H1 (cell line): ENCODE results near the gene HSPA4.

Source experiments
- ATF3 ChIP-seq: IDR thresholded peaks from 2 replicates; pipeline ENCODE4 v1.6.1; 2011; ENCODE audit warnings: low read depth, mild to moderate bottlenecking, low read length; ENCODE audit not compliant: insufficient read depth
- BRCA1 ChIP-seq: IDR thresholded peaks from 2 replicates; pipeline ENCODE4 v1.6.1; 2012; ENCODE audit warnings: low read depth, low read length, improper control_type of control experiment
- EGR1 ChIP-seq: IDR thresholded peaks from 2 replicates; pipeline ENCODE4 v1.6.1; 2011; ENCODE audit warnings: low read depth, low read length, borderline replicate concordance
- EZH2 ChIP-seq: fragments of 200-600 bp; sonication (generic); IDR thresholded peaks from 2 replicates; pipeline ENCODE4 v1.7.1; 2012; ENCODE audit warnings: low read depth, mild to moderate bottlenecking, moderate library complexity, low read length, inconsistent platforms; ENCODE audit not compliant: severe bottlenecking
- MAX ChIP-seq: IDR thresholded peaks from 2 replicates; pipeline ENCODE4 v1.6.1; 2012; ENCODE audit warnings: inconsistent platforms
- POLR2A ChIP-seq, 2 experiments: IDR thresholded peaks; 1 replicate in 1 of 2; 2 replicates in 1 of 2; pipeline ENCODE4 v1.6.1; 2011; ENCODE audit warnings: low read depth in 2 of 2, low read length in 2 of 2, mild to moderate bottlenecking in 2 of 2; ENCODE audit errors: control extremely low read depth in 1 of 2
- POLR2AphosphoS5 ChIP-seq: IDR thresholded peaks from 2 replicates; pipeline ENCODE4 v1.6.1; 2011; ENCODE audit warnings: low read depth, low read length
- SRF ChIP-seq: IDR thresholded peaks from 2 replicates; pipeline ENCODE4 v1.6.1; 2011; ENCODE audit warnings: mild to moderate bottlenecking, low read depth, low read length, moderate library complexity
- TAF1 ChIP-seq: IDR thresholded peaks from 2 replicates; pipeline ENCODE4 v1.6.1; 2011; ENCODE audit warnings: mild to moderate bottlenecking, low read depth, low read length
- TF ChIP-seq, protein P1 (sequence below), 3 experiments: IDR thresholded peaks; 1 replicate in 2 of 3; 2 replicates in 1 of 3; pipeline versions ENCODE4 v1.5.1 to v1.6.1; 2011; ENCODE audit warnings: low read length in 3 of 3, mild to moderate bottlenecking in 3 of 3, inconsistent platforms in 2 of 3, low read depth in 1 of 3, moderate library complexity in 1 of 3; ENCODE audit not compliant: insufficient read depth in 1 of 3; ENCODE audit errors: control extremely low read depth in 1 of 3

DNA sequence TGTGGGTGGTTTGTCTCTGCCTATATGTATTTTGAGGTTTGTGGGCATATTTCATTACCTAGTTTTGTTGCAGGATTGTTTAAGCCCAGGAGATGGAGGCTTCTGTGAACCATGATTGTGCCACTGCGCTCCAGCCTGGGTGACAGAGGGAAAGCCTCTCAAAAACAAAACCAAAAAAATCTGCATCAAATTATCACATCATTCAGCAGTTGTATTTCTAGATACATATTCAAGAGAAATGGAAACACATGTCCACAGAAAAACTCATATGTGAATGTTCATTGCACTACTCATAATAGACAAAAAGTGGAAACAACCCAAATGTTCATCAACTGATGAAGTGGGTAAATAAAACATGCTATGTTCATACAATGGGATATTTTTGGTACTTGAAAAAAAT is 29.9 kb downstream of the HSPA4 start:
- TF ChIP-seq, protein P1, sequence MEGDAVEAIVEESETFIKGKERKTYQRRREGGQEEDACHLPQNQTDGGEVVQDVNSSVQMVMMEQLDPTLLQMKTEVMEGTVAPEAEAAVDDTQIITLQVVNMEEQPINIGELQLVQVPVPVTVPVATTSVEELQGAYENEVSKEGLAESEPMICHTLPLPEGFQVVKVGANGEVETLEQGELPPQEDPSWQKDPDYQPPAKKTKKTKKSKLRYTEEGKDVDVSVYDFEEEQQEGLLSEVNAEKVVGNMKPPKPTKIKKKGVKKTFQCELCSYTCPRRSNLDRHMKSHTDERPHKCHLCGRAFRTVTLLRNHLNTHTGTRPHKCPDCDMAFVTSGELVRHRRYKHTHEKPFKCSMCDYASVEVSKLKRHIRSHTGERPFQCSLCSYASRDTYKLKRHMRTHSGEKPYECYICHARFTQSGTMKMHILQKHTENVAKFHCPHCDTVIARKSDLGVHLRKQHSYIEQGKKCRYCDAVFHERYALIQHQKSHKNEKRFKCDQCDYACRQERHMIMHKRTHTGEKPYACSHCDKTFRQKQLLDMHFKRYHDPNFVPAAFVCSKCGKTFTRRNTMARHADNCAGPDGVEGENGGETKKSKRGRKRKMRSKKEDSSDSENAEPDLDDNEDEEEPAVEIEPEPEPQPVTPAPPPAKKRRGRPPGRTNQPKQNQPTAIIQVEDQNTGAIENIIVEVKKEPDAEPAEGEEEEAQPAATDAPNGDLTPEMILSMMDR (IDR thresholded peaks at IDR 0.05; ENCODE audit: control extremely low read depth in 1 of 3, insufficient read depth in 1 of 3, low read depth in 1 of 3, low read length in 3 of 3), result no peak
- TF ChIP-seq BRCA1 (no peak), POLR2AphosphoS5 (no peak), POLR2A (IDR thresholded peaks at IDR 0.05; ENCODE audit: control extremely low read depth in 1 of 2, low read depth in 2 of 2, low read length in 2 of 2) (no peak), TAF1 (no peak), ATF3 (no peak), SRF (no peak), EGR1 (no peak), MAX (no peak), EZH2 (no peak)
